ENCODE results near the gene SLC4A3.

The SLC4A3 gene

GRCh38 chr2:219612577-219613286 lies 14.7 kb upstream of the SLC4A3 start:
- DNase-seq: peak; percentile 24 to 50

- DNase-seq: no peak
These were observed 13.9 kb upstream of the SLC4A3 start for GRCh38 chr2:219613461-219614070.

GRCh38 chr2:219614076-219614860 lies 13.2 kb upstream of the SLC4A3 start:
- DNase-seq: no peak

GRCh38 chr2:219615036-219615435 lies 12.4 kb upstream of the SLC4A3 start:
- no peak for DNase-seq

- DNase-seq: no peak
These were observed 11.5 kb upstream of the SLC4A3 start for GRCh38 chr2:219615894-219616293.

- no peak for DNase-seq
These were observed 10.9 kb upstream of the SLC4A3 start for GRCh38 chr2:219616550-219616949.

- no peak for DNase-seq
These were observed 8.7 kb upstream of the SLC4A3 start for GRCh38 chr2:219618733-219619122.

- DNase-seq: no peak
These were observed 8.2 kb upstream of the SLC4A3 start for GRCh38 chr2:219619235-219619634.

- DNase-seq: no peak
These were observed 6.9 kb upstream of the SLC4A3 start for GRCh38 chr2:219620546-219620945.

GRCh38 chr2:219621935-219622334 lies 5.5 kb upstream of the SLC4A3 start:
- no peak for DNase-seq

- no peak for DNase-seq
These were observed 5.0 kb upstream of the SLC4A3 start for GRCh38 chr2:219622472-219622871.

GRCh38 chr2:219624565-219624964 lies 2.9 kb upstream of the SLC4A3 start:
- no peak for DNase-seq

GRCh38 chr2:219625179-219625578 lies 2.3 kb upstream of the SLC4A3 start:
- no peak for DNase-seq

- no peak for DNase-seq
These were observed 890 bp upstream of the SLC4A3 start for GRCh38 chr2:219626540-219626939.

GRCh38 chr2:219628235-219628985 lies 980 bp downstream of the SLC4A3 start:
- DNase-seq: no peak

GRCh38 chr2:219628986-219629901 lies 1.8 kb downstream of the SLC4A3 start:
- no peak for DNase-seq

GRCh38 chr2:219629976-219630695 lies 2.7 kb downstream of the SLC4A3 start:
- no peak for DNase-seq

- no peak for DNase-seq
These were observed 3.5 kb downstream of the SLC4A3 start for GRCh38 chr2:219630770-219631405.

GRCh38 chr2:219631406-219631891 lies 4.0 kb downstream of the SLC4A3 start:
- no peak for DNase-seq

- DNase-seq: no peak
These were observed 4.7 kb downstream of the SLC4A3 start for GRCh38 chr2:219631904-219632759.
